Psoas muscle (tissue), 8 donors: ENCODE measurements around the gene HLA-DOB. TPM values are rescaled to one million over a fixed set of nuclear protein-coding genes. Genes with fewer than 3 reads are reported as not detected.

ENCODE experiments used
- ATAC-seq, 4 donors: fragments of 200-7000 bp; cut with Tn5 transposase; one replicate each; pipeline ENCODE4 v1.9.1; 2020; ENCODE audit warnings: moderate library complexity in 3 of 4, mild to moderate bottlenecking in 2 of 4
- DNase-seq, 2 donors: peaks; one replicate each; pipeline ENCODE4 v3.0.0-alpha.2; 2020
- H3K27ac ChIP-seq: fragments of 200-600 bp; one replicate; pipeline ENCODE4 v1.8.0; 2022
- H3K27me3 ChIP-seq, 3 donors: fragments of 200-600 bp in 1 of 3; one replicate each; pipeline versions ENCODE4 v1.6.1 to v1.8.0; 2013 to 2022; ENCODE audit warnings: low read length in 2 of 3, mild to moderate bottlenecking in 2 of 3, moderate library complexity in 1 of 3; ENCODE audit not compliant: insufficient read depth in 3 of 3
- H3K36me3 ChIP-seq, 2 donors: fragments of 200-600 bp in 1 of 2; one replicate each; pipeline versions ENCODE4 v1.6.1 to v1.8.0; 2013 to 2022; ENCODE audit warnings: low read depth in 1 of 2, mild to moderate bottlenecking in 1 of 2, moderate library complexity in 1 of 2; ENCODE audit not compliant: insufficient read depth in 1 of 2
- H3K4me1 ChIP-seq: fragments of 200-600 bp; one replicate; pipeline ENCODE4 v1.8.0; 2022
- H3K4me3 ChIP-seq: fragments of 200-600 bp; one replicate; pipeline ENCODE4 v1.8.0; 2022; ENCODE audit warnings: mild to moderate bottlenecking
- H3K9me3 ChIP-seq: fragments of 200-600 bp; one replicate; pipeline ENCODE4 v1.8.0; 2022
- CTCF ChIP-seq: fragments of 200-600 bp; IDR thresholded peaks from one replicate; pipeline ENCODE4 v1.8.0; 2022; ENCODE audit warnings: antibody characterized with exemption
- WGBS, 3 donors: extraction: QIAGEN DNeasy Blood & Tissue Kit; methylation state at CpG; one replicate each; pipeline versions ENCODE4 v1.1.6 to v1.1.7; 2013; 5-methylcytosine and 5-hydroxymethylcytosine counted together
- intact Hi-C, 2 donors: fragments of 100-400 bp; cut with DNase I; formaldehyde crosslinking; loops; one replicate each; pipeline versions ENCODE4 v1.11.0 to v1.14.2; 2022
- polyA plus RNA-seq, 3 donors: library from polyadenylated mRNA; stranded (reverse); fragments of 200-250 nt; gene quantifications; one replicate each; pipeline ENCODE4 v1.2.3, GENCODE V29; 2013
- total RNA-seq, 4 donors: library from RNA; stranded (reverse); fragmentation: NEBNext Ultra II Directional in 2 of 4; extraction: Animal tissue kit (Norgen Biotek cat#: 25700) in 2 of 4; gene quantifications; one replicate each; pipeline versions ENCODE4 v1.2.1 to v1.2.4, GENCODE V29; 2021 to 2023
- donor health status: healthy with polysubstance abuse.
- donor health status: DM: no; HTN: no; CAD: no; lungs with moderate emphysema.
- donor health status: Bipolar disorder and iron deficiency.
- donor health status: healthy.
- donor health status: DM: yes; HTN: yes; CAD: no.
- donor health status: DM: no; HTN: no; CAD: no.
- donor health status: DM: no; HTN: no; CAD: no.
- donor health status: DM: yes; HTN: yes; CAD: no.

Gene HLA-DOB
- total and polyA plus RNA-seq, 7 donors = 0.10 to 0.25 (median 0.20) TPM; not detected in 3

- Histone ChIP-seq H3K27ac (no peak overlapping the region), H3K9me3 (no peaks in the 10 kb centered on the region), H3K4me3 (no peak overlapping the region), H3K27me3 (peaks cover 0 to 22% (median 12%) of the 10 kb centered on the region in 3 donors), H3K36me3 (no peaks in the 10 kb centered on the region), H3K4me1 (no peaks in the 10 kb centered on the region)
- no peak for TF ChIP-seq CTCF
- ATAC-seq (no peak), DNase-seq (no peak)
- intact Hi-C loops = no loop called here
- 9 to 19% (median 15%) methylated on average over 1 of the region's 1 CpG for WGBS, 3 donors
Observed at GRCh38 chr6:32772656-32773055, 44.1 kb downstream of the HLA-DOB start.

- Histone ChIP-seq H3K36me3 (no peaks in the 10 kb centered on the region), H3K9me3 (no peaks in the 10 kb centered on the region), H3K27ac (no peak overlapping the region), H3K27me3 (peaks cover 8 to 33% (median 12%) of the 10 kb centered on the region in 3 donors), H3K4me1 (no peaks in the 10 kb centered on the region), H3K4me3 (no peak overlapping the region)
- ATAC-seq (no peak), DNase-seq (no peak)
- TF ChIP-seq CTCF = no peak
- intact Hi-C loops = no loop called here
- whole genome bisulfite sequencing, 3 donors = 19 to 34% (median 21%) methylated on average over 1 of the region's 1 CpG
Observed at GRCh38 chr6:32764048-32764447, 52.8 kb downstream of the HLA-DOB start.

- ATAC-seq (no peak), DNase-seq (no peak)
- H3K36me3 ChIP-seq = no peaks in the 10 kb centered on the region
- H3K27ac ChIP-seq = no peak within 1 kb of the TSS
- intact Hi-C loops = no loop called here
- no peak for TF ChIP-seq CTCF
- 30 to 41% (median 31%) methylated on average over 4 of the region's 4 CpGs for WGBS, 3 donors
- H3K9me3 ChIP-seq = no peaks in the 10 kb centered on the region
- H3K27me3 ChIP-seq = peaks cover 6 to 32% (median 12%) of the 10 kb centered on the region in 3 donors
- no peak within 1 kb of the TSS for H3K4me3 ChIP-seq
- no peaks in the 10 kb centered on the region for H3K4me1 ChIP-seq
Observed at GRCh38 chr6:32763421-32763820, 53.4 kb downstream of the HLA-DOB start, which contains the start of gene HLA-DQB2. TSS of gene HLA-DQB2 (minus strand) at chr6:32763532. CDS start at chr6:32763470, 62 bp downstream.

Other genes with a start within 250 kb of the HLA-DOB start
- gene HLA-DRB1, start 227.2 kb downstream of the HLA-DOB start, total RNA-seq = 10 to 100 TPM; 16.9 to 49.4 (median 29.8) TPM
- gene HLA-DRB1, start 227.2 kb downstream of the HLA-DOB start, polyA plus RNA-seq = 10 to 100 TPM; 13.2 to 32.6 (median 20.5) TPM
- 1 to 10 TPM; 1.3 to 7.8 (median 6.2) TPM for gene HLA-DQA1, start 179.6 kb downstream of the HLA-DOB start, total RNA-seq
- 1 to 10 TPM; 5.9 to 7.8 (median 5.9) TPM for gene HLA-DQA1, start 179.6 kb downstream of the HLA-DOB start, polyA plus RNA-seq
- gene HLA-DQB1, start 150.3 kb downstream of the HLA-DOB start, total RNA-seq = 1 to 10 TPM; 2.9 to 5.4 (median 4.2) TPM
- gene HLA-DQB1, start 150.3 kb downstream of the HLA-DOB start, polyA plus RNA-seq = 10 to 100 TPM in 1 of 3 donors, 1 to 10 TPM in 2; 8.2 to 10.8 (median 8.6) TPM
- 1 to 10 TPM in 1 of 4 donors, under 1 TPM in 2, not detected in 1; 0.16 to 1.8 (median 0.99) TPM for gene HLA-DQA2, start 75.6 kb downstream of the HLA-DOB start, total RNA-seq
- not detected for gene HLA-DQA2, start 75.6 kb downstream of the HLA-DOB start, polyA plus RNA-seq
- 1 to 10 TPM in 2 of 4 donors, under 1 TPM in 1, not detected in 1; 0.38 to 1.2 (median 1.2) TPM for gene HLA-DQB2, start 53.5 kb downstream of the HLA-DOB start, total RNA-seq
- not detected for gene HLA-DQB2, start 53.5 kb downstream of the HLA-DOB start, polyA plus RNA-seq
- gene TAP2, start 21.7 kb upstream of the HLA-DOB start, total RNA-seq = 10 to 100 TPM; 13.6 to 18.5 (median 16.5) TPM
- 10 to 100 TPM in 1 of 3 donors, 1 to 10 TPM in 2; 7.6 to 16.6 (median 7.7) TPM for gene TAP2, start 21.7 kb upstream of the HLA-DOB start, polyA plus RNA-seq
- 10 to 100 TPM in 3 of 4 donors, 1 to 10 TPM in 1; 7.0 to 10.8 (median 10.2) TPM for gene PSMB8, start 27.0 kb upstream of the HLA-DOB start, total RNA-seq
- gene PSMB8, start 27.0 kb upstream of the HLA-DOB start, polyA plus RNA-seq = 10 to 100 TPM in 2 of 3 donors, 1 to 10 TPM in 1; 7.7 to 19.2 (median 14.2) TPM
- gene TAP1, start 36.7 kb upstream of the HLA-DOB start, total RNA-seq = 10 to 100 TPM; 14.1 to 23.5 (median 16.8) TPM
- 10 to 100 TPM; 15.2 to 21.7 (median 17.7) TPM for gene TAP1, start 36.7 kb upstream of the HLA-DOB start, polyA plus RNA-seq
- gene PSMB9, start 37.2 kb upstream of the HLA-DOB start, total RNA-seq = 10 to 100 TPM in 2 of 4 donors, 1 to 10 TPM in 2; 6.6 to 10.5 (median 10.0) TPM
- 10 to 100 TPM in 2 of 3 donors, 1 to 10 TPM in 1; 8.0 to 18.0 (median 13.2) TPM for gene PSMB9, start 37.2 kb upstream of the HLA-DOB start, polyA plus RNA-seq
- gene HLA-DMB, start 124.0 kb upstream of the HLA-DOB start, total RNA-seq = 1 to 10 TPM; 1.4 to 7.6 (median 3.6) TPM
- 1 to 10 TPM; 2.8 to 3.1 (median 2.9) TPM for gene HLA-DMB, start 124.0 kb upstream of the HLA-DOB start, polyA plus RNA-seq
- gene HLA-DMA, start 136.1 kb upstream of the HLA-DOB start, total RNA-seq = 10 to 100 TPM in 2 of 4 donors, 1 to 10 TPM in 2; 3.2 to 12.0 (median 9.4) TPM
- gene HLA-DMA, start 136.1 kb upstream of the HLA-DOB start, polyA plus RNA-seq = 1 to 10 TPM; 6.3 to 7.4 (median 7.1) TPM
- 100 to 1,000 TPM in 3 of 4 donors, 10 to 100 TPM in 1; 70.0 to 135 (median 115) TPM for gene BRD2, start 151.6 kb upstream of the HLA-DOB start, total RNA-seq
- 10 to 100 TPM; 62.2 to 93.0 (median 64.4) TPM for gene BRD2, start 151.6 kb upstream of the HLA-DOB start, polyA plus RNA-seq
- gene HLA-DOA, start 192.6 kb upstream of the HLA-DOB start, total RNA-seq = 1 to 10 TPM in 2 of 4 donors, under 1 TPM in 2; 0.48 to 1.5 (median 0.85) TPM
- under 1 TPM; 0.36 to 0.77 (median 0.58) TPM for gene HLA-DOA, start 192.6 kb upstream of the HLA-DOB start, polyA plus RNA-seq